Measurements from ENCODE around the gene PGLYRP4.

Gene PGLYRP4

GRCh38 chr1:153291514-153291913 lies 57.1 kb downstream of the PGLYRP4 start:
- DNase-seq: no peak
- Histone ChIP-seq H3K4me1 (no peaks in the 10 kb centered on the region), H3K4me3 (no peak overlapping the region), H3K9me3 (no peaks in the 10 kb centered on the region), H3K36me3 (no peaks in the 10 kb centered on the region), H3K27ac (no peak overlapping the region), H3K27me3 (peaks cover 0 to 30% of the 10 kb centered on the region in 2 donors)
- TF ChIP-seq, protein P1, sequence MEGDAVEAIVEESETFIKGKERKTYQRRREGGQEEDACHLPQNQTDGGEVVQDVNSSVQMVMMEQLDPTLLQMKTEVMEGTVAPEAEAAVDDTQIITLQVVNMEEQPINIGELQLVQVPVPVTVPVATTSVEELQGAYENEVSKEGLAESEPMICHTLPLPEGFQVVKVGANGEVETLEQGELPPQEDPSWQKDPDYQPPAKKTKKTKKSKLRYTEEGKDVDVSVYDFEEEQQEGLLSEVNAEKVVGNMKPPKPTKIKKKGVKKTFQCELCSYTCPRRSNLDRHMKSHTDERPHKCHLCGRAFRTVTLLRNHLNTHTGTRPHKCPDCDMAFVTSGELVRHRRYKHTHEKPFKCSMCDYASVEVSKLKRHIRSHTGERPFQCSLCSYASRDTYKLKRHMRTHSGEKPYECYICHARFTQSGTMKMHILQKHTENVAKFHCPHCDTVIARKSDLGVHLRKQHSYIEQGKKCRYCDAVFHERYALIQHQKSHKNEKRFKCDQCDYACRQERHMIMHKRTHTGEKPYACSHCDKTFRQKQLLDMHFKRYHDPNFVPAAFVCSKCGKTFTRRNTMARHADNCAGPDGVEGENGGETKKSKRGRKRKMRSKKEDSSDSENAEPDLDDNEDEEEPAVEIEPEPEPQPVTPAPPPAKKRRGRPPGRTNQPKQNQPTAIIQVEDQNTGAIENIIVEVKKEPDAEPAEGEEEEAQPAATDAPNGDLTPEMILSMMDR (IDR thresholded peaks at IDR 0.05): no peak
- intact Hi-C loops (cut with DNase I; ENCODE audit: low total_unique reads): no loop called here

GRCh38 chr1:153288634-153289275 lies 59.9 kb downstream of the PGLYRP4 start:
- Histone ChIP-seq H3K4me1 (no peaks in the 10 kb centered on the region), H3K9me3 (no peaks in the 10 kb centered on the region), H3K27me3 (peaks cover 0 to 18% of the 10 kb centered on the region in 2 donors), H3K4me3 (no peak overlapping the region), H3K36me3 (no peaks in the 10 kb centered on the region), H3K27ac (no peak overlapping the region)
- TF ChIP-seq, protein P1 (IDR thresholded peaks at IDR 0.05): no peak
- intact Hi-C loops (cut with DNase I; ENCODE audit: low total_unique reads): no loop called here
- no peak for DNase-seq
